GM19468 (cell line): ENCODE data around the gene KAZN.

Source experiments
- ATAC-seq: cut with Tn5 transposase; IDR thresholded peaks from one replicate; pipeline ENCODE4 v1.9.1; 2021; ENCODE audit warnings: mild to moderate bottlenecking, moderate library complexity, moderate number of reproducible peaks; ENCODE audit not compliant: unreplicated experiment; ENCODE audit errors: extremely low read depth

KAZN gene

GRCh38 chr1:14698314-14698713, 99.8 kb downstream of the KAZN start:
- ATAC-seq = no peak

GRCh38 chr1:14699620-14700019, 101.1 kb downstream of the KAZN start:
- ATAC-seq = no peak

DNA sequence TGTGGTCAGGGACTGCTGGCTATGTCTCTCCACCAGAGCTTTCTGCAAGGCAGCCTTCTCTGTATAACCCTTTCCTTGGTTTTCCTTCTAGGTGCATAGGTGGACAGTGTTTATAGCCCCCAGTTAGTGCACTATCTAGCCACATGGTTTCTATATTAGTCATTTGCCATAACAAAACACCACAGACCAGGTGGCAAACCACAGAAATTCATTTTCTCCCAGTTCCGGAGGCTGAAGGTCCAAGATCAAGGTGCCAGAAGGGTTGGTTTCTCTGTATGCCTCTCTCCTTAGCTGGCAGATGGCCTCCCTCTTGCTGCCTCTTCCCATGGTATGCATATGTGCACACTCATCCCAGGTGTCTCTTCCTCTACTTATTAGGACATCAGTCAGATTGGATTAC, 106.4 kb downstream of the KAZN start:
- ATAC-seq = no peak

GRCh38 chr1:14705824-14706223, 107.3 kb downstream of the KAZN start:
- ATAC-seq = no peak

DNA sequence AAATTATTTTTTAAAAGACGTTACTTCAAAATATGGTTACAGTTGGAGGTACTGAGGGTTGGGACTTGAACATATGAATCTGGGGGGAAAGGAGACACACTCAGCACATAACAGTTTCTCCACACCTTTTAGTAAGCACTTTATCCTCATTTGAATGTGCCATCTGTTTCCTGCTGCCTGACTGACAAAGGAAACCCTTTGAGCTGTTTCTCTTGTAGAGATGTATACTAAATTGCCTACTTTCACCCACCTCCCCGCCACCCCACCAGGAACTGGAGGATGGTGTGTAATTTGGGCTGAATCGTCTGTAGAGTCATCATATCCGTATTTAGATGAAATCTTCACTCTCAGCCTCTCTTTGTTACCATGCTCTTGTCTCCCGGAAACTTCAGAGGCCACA, 108.1 kb downstream of the KAZN start:
- ATAC-seq = no peak

DNA sequence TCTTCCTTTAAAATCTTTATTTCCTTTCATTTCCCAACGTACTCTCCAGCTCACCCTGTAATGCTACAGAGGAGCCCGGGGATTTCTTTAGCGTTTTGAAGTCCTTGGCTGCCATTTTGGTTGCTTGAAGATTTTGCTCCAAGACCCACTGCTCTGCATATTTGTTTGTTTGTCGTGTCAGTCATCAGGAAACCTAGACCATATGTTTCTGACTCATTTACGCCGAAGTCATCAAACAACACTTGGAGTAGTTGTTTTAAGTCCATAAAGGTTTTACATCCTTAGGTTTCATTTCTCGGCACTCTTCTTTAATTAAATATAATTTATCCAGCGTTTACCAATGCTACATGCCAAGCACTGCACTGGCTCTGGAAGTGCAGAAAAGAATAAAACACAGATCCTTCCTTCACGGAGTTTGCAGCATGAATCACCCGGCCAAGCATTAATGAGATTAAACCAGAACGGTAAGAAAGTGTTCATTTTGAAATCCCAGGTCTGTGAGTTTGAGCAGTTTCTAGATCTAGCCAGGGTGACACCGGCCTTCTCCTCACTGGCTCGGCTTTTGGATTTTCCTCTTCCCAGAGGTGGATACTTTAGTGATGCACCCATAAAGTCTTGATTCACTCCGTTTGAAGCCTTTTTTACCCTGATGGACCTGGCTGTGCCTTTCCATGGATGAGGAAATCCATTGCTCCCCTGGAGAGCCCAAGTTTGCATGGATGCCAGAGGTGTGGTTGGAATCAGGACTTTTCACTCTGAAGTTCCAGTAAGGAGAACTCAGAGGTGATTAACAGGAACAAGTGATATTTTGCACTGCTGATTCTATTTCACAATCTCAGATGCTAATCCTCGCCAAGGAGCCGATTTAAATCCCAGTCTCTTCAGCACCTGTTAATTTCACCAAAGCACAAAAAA, 109.3 kb downstream of the KAZN start:
- ATAC-seq = no peak

- no peak for ATAC-seq
These were observed 111.8 kb downstream of the KAZN start for GRCh38 chr1:14710331-14710730.

DNA sequence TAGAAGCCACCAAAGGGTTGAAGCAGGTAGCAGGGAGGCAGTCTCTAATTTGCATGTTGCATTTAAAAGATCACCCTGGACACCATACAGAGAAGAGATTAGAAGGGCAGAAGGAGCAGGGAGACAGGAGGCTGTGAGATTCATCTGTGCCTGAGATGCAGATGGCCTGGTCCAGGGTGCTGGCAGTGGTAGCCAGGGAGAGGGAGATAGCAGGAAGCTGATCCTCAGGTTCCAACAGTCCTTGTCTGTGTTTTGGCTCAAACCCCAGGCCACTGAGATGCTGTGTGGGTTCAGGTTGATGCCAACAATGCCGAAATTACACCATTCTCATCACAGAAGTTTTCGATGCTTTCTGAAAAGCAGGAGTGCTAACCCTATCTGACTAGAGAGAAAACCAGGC, 113.7 kb downstream of the KAZN start:
- ATAC-seq = no peak

DNA sequence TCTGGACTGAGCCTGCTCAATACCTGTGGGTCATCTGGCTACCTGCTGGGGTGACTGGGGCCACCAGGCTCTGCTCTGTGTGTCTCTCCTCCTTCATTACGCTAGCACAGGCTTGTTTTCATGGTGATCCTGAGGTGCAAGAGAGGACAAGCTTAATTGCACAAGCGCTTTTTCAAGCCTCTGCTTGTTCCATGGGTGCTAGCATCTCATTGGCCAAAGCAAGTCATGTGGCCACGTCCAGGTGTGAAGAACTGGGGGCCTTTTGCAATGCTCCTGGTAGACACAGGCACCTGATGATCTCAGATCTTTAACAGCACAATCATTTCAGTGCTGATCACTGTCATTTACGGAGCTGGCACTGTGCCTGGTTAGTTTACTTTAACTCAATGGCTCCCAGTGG, 114.6 kb downstream of the KAZN start:
- ATAC-seq = no peak

DNA sequence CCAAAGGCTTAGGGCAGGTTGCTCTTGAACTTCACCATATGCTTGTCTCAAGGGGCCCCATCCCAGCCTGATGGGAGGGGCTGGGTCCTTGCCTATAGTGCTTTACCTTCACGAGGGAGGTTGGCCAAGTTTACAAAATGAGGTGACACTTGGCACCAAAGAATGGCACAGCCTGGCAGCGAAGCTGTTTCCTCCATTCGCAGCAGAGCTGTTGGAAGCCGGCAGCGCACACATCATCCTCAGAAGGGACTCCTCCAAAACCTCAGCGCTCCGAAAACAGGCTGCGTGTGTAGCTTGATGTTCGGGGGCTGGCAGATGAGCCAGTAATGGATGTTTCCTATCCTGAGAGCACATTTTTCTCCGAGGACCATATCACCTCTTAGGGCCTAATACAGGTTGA, 116.8 kb downstream of the KAZN start:
- ATAC-seq = no peak

GRCh38 chr1:14715802-14716201, 117.3 kb downstream of the KAZN start:
- no peak for ATAC-seq

- ATAC-seq = no peak
These were observed 118.0 kb downstream of the KAZN start for GRCh38 chr1:14716474-14716873.

GRCh38 chr1:14718476-14718875, 120.0 kb downstream of the KAZN start:
- ATAC-seq = no peak

GRCh38 chr1:14723401-14723800, 124.9 kb downstream of the KAZN start:
- no peak for ATAC-seq

DNA sequence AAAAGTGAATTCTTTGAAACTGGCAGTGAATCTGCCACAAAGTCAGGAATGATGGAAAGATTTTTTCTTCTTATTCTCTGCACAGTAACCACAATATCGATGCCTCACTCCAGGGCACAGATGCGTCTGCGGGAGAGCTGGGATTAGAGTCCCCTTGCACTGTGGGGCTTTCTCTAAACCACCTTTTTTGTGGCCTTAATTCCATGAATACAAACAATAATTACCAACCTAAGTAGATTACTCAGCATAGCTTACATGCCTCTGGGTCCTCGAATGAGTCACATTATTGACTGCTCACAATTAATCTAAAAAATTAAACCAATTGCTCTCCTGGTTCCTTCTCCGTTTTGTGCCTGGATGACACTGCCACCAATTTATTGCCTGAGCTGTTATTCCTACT, 125.8 kb downstream of the KAZN start:
- ATAC-seq = no peak

DNA sequence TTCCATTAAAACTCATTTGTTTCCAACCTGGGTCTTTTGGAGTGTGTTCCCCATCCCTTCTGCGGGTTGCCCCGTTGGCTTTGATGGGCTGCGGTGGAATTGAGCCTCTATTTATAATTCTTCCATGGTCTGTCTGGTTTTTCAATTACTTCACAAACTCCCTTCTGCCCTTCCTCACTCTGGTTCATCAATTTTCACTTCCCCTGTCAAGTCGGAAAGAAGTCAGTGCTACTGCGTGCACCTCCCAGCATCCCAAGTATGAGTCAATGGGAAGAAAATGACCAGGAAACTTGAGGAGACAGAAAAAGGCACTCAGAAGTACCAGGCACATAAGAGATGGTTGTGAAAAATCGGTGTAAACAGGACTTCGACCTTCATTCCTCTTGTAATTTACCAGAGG, 126.2 kb downstream of the KAZN start:
- ATAC-seq = no peak

DNA sequence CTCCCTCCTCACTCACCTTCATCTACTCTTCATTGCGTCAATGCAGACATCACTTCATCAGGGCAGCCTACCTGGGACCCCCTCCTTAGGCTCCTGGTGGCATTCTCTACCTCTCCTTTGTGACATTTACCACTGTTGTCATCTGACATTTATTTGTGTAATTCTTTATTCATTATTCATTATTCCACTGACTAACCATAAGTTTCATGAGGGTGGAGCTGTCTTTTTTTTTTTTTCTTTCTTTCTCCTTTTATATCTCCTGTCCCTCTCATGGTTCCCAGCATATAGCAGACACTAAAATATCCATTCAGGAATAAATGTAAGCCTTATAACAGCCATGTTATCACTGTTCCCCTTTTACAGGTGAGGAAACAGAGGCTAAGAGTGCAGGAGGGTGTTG, 126.8 kb downstream of the KAZN start:
- ATAC-seq = no peak

DNA sequence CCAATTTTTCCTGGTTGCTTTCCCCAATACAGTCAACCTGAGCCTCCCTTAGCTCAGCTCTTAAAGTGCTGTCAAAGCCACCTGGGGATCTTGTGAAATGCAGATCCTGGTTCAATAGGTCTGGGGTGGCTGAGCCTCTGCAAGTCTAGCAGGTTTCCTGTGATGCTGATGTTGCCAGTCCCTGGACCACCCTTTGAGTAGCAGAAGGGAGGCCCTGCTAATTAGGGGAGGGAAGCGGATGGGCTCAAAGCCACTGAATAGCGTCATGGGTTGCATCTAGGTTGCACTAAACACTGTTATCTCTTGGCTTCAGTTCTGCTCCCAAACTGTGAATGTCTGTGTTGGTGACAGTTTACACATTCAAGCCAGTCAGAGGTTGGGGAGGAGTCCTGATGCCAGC, 127.2 kb downstream of the KAZN start:
- ATAC-seq = no peak

GRCh38 chr1:14726606-14727005, 128.1 kb downstream of the KAZN start:
- ATAC-seq = no peak

GRCh38 chr1:14728516-14728915, 130.0 kb downstream of the KAZN start:
- no peak for ATAC-seq

DNA sequence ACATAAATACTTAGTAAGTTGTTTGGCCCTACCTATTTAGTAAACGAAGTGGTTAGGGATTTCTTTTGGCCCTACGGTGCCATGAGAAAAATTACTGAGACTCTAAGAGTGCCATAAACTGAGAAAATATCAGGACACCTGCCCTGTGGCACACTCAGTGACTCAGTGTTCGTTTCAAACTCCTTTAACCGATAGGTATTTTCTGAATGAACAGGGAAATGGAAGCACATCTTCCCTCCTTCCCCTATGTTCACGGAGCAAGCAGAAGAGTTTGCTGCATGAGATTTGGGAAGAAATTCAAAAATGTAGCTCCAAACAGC, 134.2 kb downstream of the KAZN start:
- no peak for ATAC-seq

- ATAC-seq = no peak
These were observed 134.7 kb downstream of the KAZN start for GRCh38 chr1:14733048-14733778.
